Left ventricle myocardium inferior (tissue), 1 donor: ENCODE measurements around the gene FLRT1. TPM values are rescaled to one million over a fixed set of nuclear protein-coding genes. Genes with fewer than 3 reads are reported as not detected.

Experiments
- DNase-seq: peaks from one replicate; pipeline ENCODE4 v3.0.0-alpha.2; 2020
- H3K27ac ChIP-seq: fragments of 200-600 bp; replicated peaks from 2 replicates; pipeline ENCODE4 v1.8.0; 2021
- H3K27me3 ChIP-seq: fragments of 200-600 bp; 2 replicates; pipeline ENCODE4 v1.8.0; 2021; ENCODE audit warnings: low read depth
- H3K36me3 ChIP-seq: fragments of 200-600 bp; 2 replicates; pipeline ENCODE4 v1.8.0; 2021
- H3K4me1 ChIP-seq: fragments of 200-600 bp; 2 replicates; pipeline ENCODE4 v1.8.0; 2021
- H3K4me3 ChIP-seq: fragments of 200-600 bp; 2 replicates; pipeline ENCODE4 v1.8.0; 2021; ENCODE audit warnings: mild to moderate bottlenecking, moderate library complexity
- H3K9me3 ChIP-seq: fragments of 200-600 bp; replicated peaks from 2 replicates; pipeline ENCODE4 v1.8.0; 2021
- CTCF ChIP-seq: fragments of 200-600 bp; IDR thresholded peaks from 2 replicates; pipeline ENCODE4 v1.8.0; 2021; ENCODE audit warnings: antibody characterized with exemption, mild to moderate bottlenecking, borderline replicate concordance
- intact Hi-C: fragments of 100-400 bp; cut with micrococcal nuclease; formaldehyde crosslinking; loops from one replicate; pipeline ENCODE4 v1.11.0; 2022
- total RNA-seq: library from RNA; stranded (reverse); fragmentation: NEBNext Ultra II Directional; extraction: Animal tissue kit (Norgen Biotek cat#: 25700); gene quantifications from one replicate; pipeline ENCODE4 v1.2.1, GENCODE V29; 2021
- donor health status: DM: no; HTN: yes; CAD: no; lungs with severe emphysema.

The FLRT1 gene
- total RNA-seq, 1 donor from 2014 or later = 0.44 TPM

GRCh38 chr11:64039012-64039665 lies 3.4 kb downstream of the FLRT1 start:
- Histone ChIP-seq H3K9me3 (no peaks in the 10 kb centered on the region), H3K27ac (no peak overlapping the region), H3K36me3 (no peaks in the 10 kb centered on the region), H3K4me1 (peaks cover 24% of the 10 kb centered on the region), H3K27me3 (peaks cover 40% of the 10 kb centered on the region), H3K4me3 (no peak overlapping the region)
- no peak for DNase-seq
- TF ChIP-seq CTCF = no peak
- intact Hi-C loops = no loop called here

GRCh38 chr11:64040684-64041322 lies 5.1 kb downstream of the FLRT1 start:
- Histone ChIP-seq H3K27me3 (peaks cover 27% of the 10 kb centered on the region), H3K9me3 (no peaks in the 10 kb centered on the region), H3K4me1 (peaks cover 15% of the 10 kb centered on the region), H3K4me3 (no peak overlapping the region), H3K27ac (no peak overlapping the region), H3K36me3 (no peaks in the 10 kb centered on the region)
- no peak for DNase-seq
- intact Hi-C loops = no loop called here
- TF ChIP-seq CTCF = peak; percentile 46

DNA sequence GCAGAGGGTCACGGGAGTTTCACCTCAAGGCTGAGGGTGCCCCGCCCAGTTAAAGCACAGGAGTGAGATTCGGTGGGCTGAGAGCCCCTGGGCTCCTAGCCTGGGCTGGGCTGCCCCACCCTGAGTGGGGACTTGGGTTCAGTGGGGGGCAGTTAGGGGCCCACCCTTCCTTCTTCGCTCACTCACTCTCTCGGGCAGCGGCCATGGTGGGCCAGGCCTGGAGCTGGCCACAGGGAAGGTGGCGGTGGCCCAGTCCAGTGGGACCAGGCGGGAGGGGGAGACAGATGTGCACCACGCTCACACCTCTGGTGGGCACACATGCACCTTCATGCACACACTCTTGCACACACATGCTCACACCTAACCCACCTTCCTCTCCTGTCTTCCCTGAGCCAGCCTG lies 6.1 kb downstream of the FLRT1 start:
- H3K9me3 ChIP-seq = no peaks in the 10 kb centered on the region
- DNase-seq = no peak
- H3K4me3 ChIP-seq = no peak overlapping the region
- peaks cover 16% of the 10 kb centered on the region for H3K27me3 ChIP-seq
- H3K36me3 ChIP-seq = no peaks in the 10 kb centered on the region
- H3K27ac ChIP-seq = no peak overlapping the region
- TF ChIP-seq CTCF = no peak
- H3K4me1 ChIP-seq = peaks cover 4% of the 10 kb centered on the region
- intact Hi-C loops = no loop called here

GRCh38 chr11:64042301-64042700 lies 6.6 kb downstream of the FLRT1 start:
- no peaks in the 10 kb centered on the region for H3K4me1 ChIP-seq
- no peak overlapping the region for H3K27ac ChIP-seq
- no peak for TF ChIP-seq CTCF
- no peak overlapping the region for H3K4me3 ChIP-seq
- no peak for DNase-seq
- no peaks in the 10 kb centered on the region for H3K36me3 ChIP-seq
- H3K9me3 ChIP-seq = no peaks in the 10 kb centered on the region
- intact Hi-C loops = no loop called here
- peaks cover 12% of the 10 kb centered on the region for H3K27me3 ChIP-seq

- Histone ChIP-seq H3K27me3 (no peaks in the 10 kb centered on the region), H3K4me1 (no peaks in the 10 kb centered on the region), H3K36me3 (no peaks in the 10 kb centered on the region), H3K27ac (no peak overlapping the region), H3K9me3 (no peaks in the 10 kb centered on the region), H3K4me3 (no peak overlapping the region)
- DNase-seq = no peak
- TF ChIP-seq CTCF = no peak
- intact Hi-C loops = no loop called here
Observed at GRCh38 chr11:64043545-64043944, 7.8 kb downstream of the FLRT1 start.
